GM12874 (cell line): ENCODE results near the gene ZKSCAN7.

Experiments used
- CTCF ChIP-seq: IDR thresholded peaks from 2 replicates; pipeline ENCODE4 v1.5.1; 2011; ENCODE audit warnings: low read depth, mild to moderate bottlenecking, control low read depth, low read length, moderate library complexity; ENCODE audit not compliant: insufficient read depth

The ZKSCAN7 gene

GRCh38 chr3:44555723-44556122 is 730 bp downstream of the ZKSCAN7 start:
- TF ChIP-seq CTCF = no peak

DNA sequence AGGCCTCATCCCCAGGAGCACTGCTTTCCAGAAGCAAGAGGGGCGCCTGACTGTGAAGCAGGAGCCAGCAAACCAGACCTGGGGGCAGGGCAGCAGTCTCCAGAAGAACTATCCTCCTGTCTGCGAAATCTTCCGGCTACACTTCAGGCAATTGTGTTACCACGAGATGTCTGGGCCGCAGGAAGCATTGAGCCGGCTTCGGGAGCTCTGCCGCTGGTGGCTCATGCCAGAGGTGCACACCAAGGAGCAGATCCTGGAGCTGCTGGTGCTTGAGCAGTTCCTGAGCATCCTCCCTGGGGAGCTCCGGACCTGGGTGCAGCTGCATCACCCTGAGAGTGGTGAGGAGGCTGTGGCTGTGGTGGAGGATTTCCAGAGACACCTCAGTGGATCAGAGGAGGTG is 2.1 kb downstream of the ZKSCAN7 start:
- TF ChIP-seq CTCF = no peak

- no peak for TF ChIP-seq CTCF
Measured at GRCh38 chr3:44561076-44561475, 6.1 kb downstream of the ZKSCAN7 start.

DNA sequence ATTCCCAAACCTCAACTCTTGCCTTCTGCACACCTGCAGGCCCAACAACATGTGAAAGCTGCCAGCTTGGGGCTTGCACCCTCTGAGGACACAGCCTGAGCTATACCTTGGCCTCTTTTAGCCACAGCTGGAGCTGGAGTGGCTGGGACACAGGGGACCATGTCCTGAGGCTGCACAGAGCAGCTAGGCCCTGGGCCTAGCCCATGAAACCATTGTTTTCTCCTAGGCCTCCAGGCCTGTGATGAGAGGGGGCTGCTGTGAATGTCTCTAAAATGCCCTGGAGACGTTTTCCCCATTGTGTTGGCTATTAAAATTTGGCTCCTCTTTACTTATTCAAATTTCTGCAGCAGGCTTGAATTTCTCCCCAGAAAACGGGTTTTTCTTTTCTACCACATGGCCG is 7.2 kb downstream of the ZKSCAN7 start:
- TF ChIP-seq CTCF = no peak

- TF ChIP-seq CTCF = no peak
Measured at GRCh38 chr3:44568561-44568960, 13.6 kb downstream of the ZKSCAN7 start.

GRCh38 chr3:44571024-44571423 is 16.0 kb downstream of the ZKSCAN7 start:
- no peak for TF ChIP-seq CTCF

- no peak for TF ChIP-seq CTCF
Measured at GRCh38 chr3:44576613-44577012, 21.6 kb downstream of the ZKSCAN7 start.
